IMR-90 (cell line): Measurements from ENCODE around the gene IL24. TPM values are rescaled to one million over a fixed set of nuclear protein-coding genes. Genes with fewer than 3 reads are reported as not detected.

Experiments
- ATAC-seq: fragments of 200-7000 bp; cut with Tn5 transposase; 2 replicates; pipeline ENCODE4 v1.9.1; 2020; ENCODE audit warnings: low read depth, mild to moderate bottlenecking, moderate library complexity
- BruUV-seq: library from RNA; stranded (reverse); fragments of 400-500 nt; replicated peaks from 2 replicates; lab custom pipeline; 2021; lab: Mats Ljungman, UMichigan
- CTCF ChIA-PET: fragments of 300-600 bp; formaldehyde crosslinking; extraction: SDS; loops from one replicate; lab custom pipeline; 2021; ENCODE audit warnings: antibody characterized with exemption; lab: Yijun Ruan, JAX
- POLR2A ChIA-PET: fragments of 300-600 bp; sonication (Branson Sonifier 250); formaldehyde crosslinking; loops from one replicate; lab custom pipeline; 2022; ENCODE audit warnings: antibody characterized with exemption; ENCODE audit not compliant: unreplicated experiment; lab: Charles Lee
- DNase-seq: peaks from one replicate; pipeline ENCODE4 v3.0.0; 2013
- H2AFZ ChIP-seq: replicated peaks from 2 replicates; pipeline ENCODE3; 2013; ENCODE audit warnings: low read length, mild to moderate bottlenecking; ENCODE audit not compliant: poor library complexity
- H2AK5ac ChIP-seq: 2 replicates; pipeline ENCODE4 v1.6.1; 2013; ENCODE audit warnings: low read depth, low read length, inconsistent platforms
- H2AK9ac ChIP-seq: replicated peaks from 2 replicates; pipeline ENCODE3; 2013; ENCODE audit warnings: mild to moderate bottlenecking, low read depth, low read length, moderate library complexity; ENCODE audit not compliant: poor library complexity
- H2BK120ac ChIP-seq: 2 replicates; pipeline ENCODE4 v1.6.1; 2013; ENCODE audit warnings: low read depth, low read length, inconsistent platforms
- H2BK15ac ChIP-seq: 3 replicates; pipeline ENCODE4 v1.6.1; 2013; ENCODE audit warnings: low read depth, low read length, inconsistent platforms
- H2BK20ac ChIP-seq: 2 replicates; pipeline ENCODE4 v1.6.1; 2013; ENCODE audit warnings: low read depth, mild to moderate bottlenecking, inconsistent platforms, low read length, moderate library complexity
- H2BK5ac ChIP-seq: 2 replicates; pipeline ENCODE4 v1.6.1; 2013; ENCODE audit warnings: mild to moderate bottlenecking, low read depth, low read length, inconsistent platforms; ENCODE audit not compliant: poor library complexity, severe bottlenecking
- H3K14ac ChIP-seq: replicated peaks from 2 replicates; pipeline ENCODE4 v1.6.1; 2013; ENCODE audit warnings: low read depth, low read length, inconsistent platforms
- H3K18ac ChIP-seq: 2 replicates; pipeline ENCODE4 v1.6.1; 2013; ENCODE audit warnings: low read depth, low read length, control low read depth
- H3K23ac ChIP-seq: 2 replicates; pipeline ENCODE4 v1.6.1; 2013; ENCODE audit warnings: low read depth, low read length, inconsistent platforms
- H3K27ac ChIP-seq: 2 replicates; pipeline ENCODE4 v1.5.1; 2013; ENCODE audit warnings: mild to moderate bottlenecking, control low read depth, low read length; ENCODE audit not compliant: insufficient read depth
- H3K27me3 ChIP-seq: 2 replicates; pipeline ENCODE4 v1.6.1; 2013; ENCODE audit warnings: low read length; ENCODE audit not compliant: control insufficient read depth, insufficient read depth
- H3K36me3 ChIP-seq: 2 replicates; pipeline ENCODE4 v1.6.1; 2013; ENCODE audit warnings: low read length, mixed read lengths; ENCODE audit not compliant: control insufficient read depth, insufficient read depth
- H3K4ac ChIP-seq: 2 replicates; pipeline ENCODE4 v1.6.1; 2013; ENCODE audit warnings: low read depth, low read length, inconsistent platforms
- H3K4me1 ChIP-seq: 2 replicates; pipeline ENCODE4 v1.6.1; 2013; ENCODE audit warnings: low read length, mixed read lengths; ENCODE audit not compliant: control insufficient read depth, insufficient read depth
- H3K4me2 ChIP-seq: 2 replicates; pipeline ENCODE4 v1.6.1; 2013; ENCODE audit warnings: low read depth, mild to moderate bottlenecking, control low read depth, low read length, moderate library complexity
- H3K4me3 ChIP-seq: 2 replicates; pipeline ENCODE4 v1.5.1; 2013; ENCODE audit warnings: low read depth, mild to moderate bottlenecking, control low read depth, low read length, moderate library complexity; ENCODE audit not compliant: insufficient read depth
- H3K56ac ChIP-seq: 2 replicates; pipeline ENCODE4 v1.6.1; 2013; ENCODE audit warnings: low read length, inconsistent platforms; ENCODE audit not compliant: insufficient read depth; ENCODE audit errors: extremely low read depth
- H3K79me1 ChIP-seq, 2 experiments: 2 replicates each; pipeline ENCODE4 v1.6.1; 2013; ENCODE audit warnings: low read length in 2 of 2, inconsistent platforms in 1 of 2, low read depth in 1 of 2
- H3K9ac ChIP-seq: 2 replicates; pipeline ENCODE4 v1.6.1; 2013; ENCODE audit warnings: low read depth, low read length, control low read depth
- H3K9me1 ChIP-seq: 2 replicates; pipeline ENCODE4 v1.6.1; 2013; ENCODE audit warnings: low read length, inconsistent platforms; ENCODE audit not compliant: insufficient read depth
- H3K9me3 ChIP-seq: 2 replicates; pipeline ENCODE4 v1.6.1; 2013; ENCODE audit warnings: low read length; ENCODE audit not compliant: control insufficient read depth, insufficient read depth
- H4K20me1 ChIP-seq: 2 replicates; pipeline ENCODE4 v1.6.1; 2013; ENCODE audit warnings: low read length, inconsistent platforms; ENCODE audit not compliant: insufficient read depth
- H4K5ac ChIP-seq: 2 replicates; pipeline ENCODE4 v1.6.1; 2013; ENCODE audit warnings: mild to moderate bottlenecking, low read depth, low read length, control low read depth
- H4K8ac ChIP-seq, 2 experiments: 2 replicates each; pipeline ENCODE4 v1.6.1; 2013; ENCODE audit warnings: low read depth in 2 of 2, low read length in 2 of 2, control low read depth in 1 of 2, inconsistent platforms in 1 of 2
- H4K91ac ChIP-seq: 2 replicates; pipeline ENCODE4 v1.6.1; 2013; ENCODE audit warnings: low read depth, low read length, inconsistent platforms; ENCODE audit not compliant: insufficient read depth
- BHLHE40 ChIP-seq: fragments of 150-350 bp; IDR thresholded peaks from 2 replicates; pipeline ENCODE4 v1.6.1; 2016; ENCODE audit warnings: mild to moderate bottlenecking, low read depth, low read length
- CEBPB ChIP-seq: IDR thresholded peaks from 2 replicates; pipeline ENCODE4 v1.6.1; 2012; ENCODE audit warnings: low read depth, low read length, improper control_type of control experiment
- ELK1 ChIP-seq: fragments of 150-350 bp; IDR thresholded peaks from 2 replicates; pipeline ENCODE4 v1.6.1; 2016; ENCODE audit warnings: low read depth, mild to moderate bottlenecking, low read length, moderate library complexity, borderline replicate concordance
- MAFK ChIP-seq: IDR thresholded peaks from 2 replicates; pipeline ENCODE4 v1.6.1; 2012; ENCODE audit warnings: low read depth, low read length, improper control_type of control experiment
- MAZ ChIP-seq: IDR thresholded peaks from 2 replicates; pipeline ENCODE4 v1.6.1; 2012; ENCODE audit warnings: low read depth, mild to moderate bottlenecking, low read length, improper control_type of control experiment, moderate library complexity, borderline replicate concordance
- MXI1 ChIP-seq: IDR thresholded peaks from 2 replicates; pipeline ENCODE4 v1.6.1; 2012; ENCODE audit warnings: low read depth, mild to moderate bottlenecking, low read length, moderate library complexity, borderline replicate concordance
- RCOR1 ChIP-seq: IDR thresholded peaks from 2 replicates; pipeline ENCODE4 v1.6.1; 2012; ENCODE audit warnings: mild to moderate bottlenecking, low read length, improper control_type of control experiment; ENCODE audit not compliant: insufficient replicate concordance
- dilution Hi-C: fragments of 300-500 bp; cut with HindIII; formaldehyde crosslinking; loops from one replicate; pipeline ENCODE4 v1.14.3; 2018; ENCODE audit warnings: low sequenced_read_pairs; ENCODE audit not compliant: unreplicated experiment
- in situ Hi-C: fragments of 300-500 bp; cut with MboI; formaldehyde crosslinking; loops from 3 replicates; pipeline ENCODE4 v1.14.3; 2019; ENCODE audit warnings: low sequenced_read_pairs, inconsistent platforms, mixed read lengths
- intact Hi-C: fragments of 100-400 bp; cut with micrococcal nuclease; formaldehyde crosslinking; loops from 2 replicates; pipeline ENCODE4 v1.10.0; 2022
- polyA plus RNA-seq, 3 experiments: library from polyadenylated mRNA; depleted of rRNA; stranded (reverse); fragments of >200 nt; gene quantifications; 2 replicates each; pipeline ENCODE4 v1.2.3, GENCODE V29; 2012; ENCODE audit warnings: low replicate concordance in 1 of 3
- total RNA-seq: library from RNA; depleted of rRNA; stranded (reverse); fragments of >200 nt; gene quantifications from 2 replicates; pipeline ENCODE4 v1.2.3, GENCODE V29; 2012

The IL24 gene
- total and polyA plus RNA-seq, 2 of the 4 experiments (the other 2 are of a cell fraction), result 0.12 to 0.18 TPM

GRCh38 chr1:206878456-206878855 lies 18.8 kb upstream of the IL24 start:
- no TSS peak for BruUV-seq
- Histone ChIP-seq H4K8ac (no peak overlapping the region), H3K9me1 (no peaks in the 10 kb centered on the region), H3K36me3 (no peaks in the 10 kb centered on the region), H3K4me2 (no peak overlapping the region), H2AFZ (no peak overlapping the region), H2BK5ac (no peak overlapping the region), H2BK15ac (no peak overlapping the region), H3K4ac (no peak overlapping the region), H3K23ac (no peak overlapping the region), H2AK9ac (no peak overlapping the region), H4K5ac (no peak overlapping the region), H3K56ac (no peak overlapping the region), H2BK120ac (no peak overlapping the region), H3K4me3 (no peak overlapping the region), H3K9ac (no peak overlapping the region), H4K20me1 (no peaks in the 10 kb centered on the region), H3K27ac (no peak overlapping the region), H3K27me3 (no peaks in the 10 kb centered on the region), H3K18ac (no peak overlapping the region), H3K14ac (no peak overlapping the region), H2AK5ac (no peak overlapping the region), H3K4me1 (no peaks in the 10 kb centered on the region), H3K79me1 (no peaks in the 10 kb centered on the region), H4K91ac (no peak overlapping the region), H3K9me3 (peaks cover 10% of the 10 kb centered on the region), H2BK20ac (no peak overlapping the region)
- dilution Hi-C loops (no loop called here), intact Hi-C loops (no loop called here), in situ Hi-C loops (no loop called here)
- ChIA-PET CTCF (no interaction called here), POLR2A (no interaction called here)
- ATAC-seq (no peak), DNase-seq (no peak)
- TF ChIP-seq MAFK, result no peak
- TF ChIP-seq CEBPB, result no peak
- TF ChIP-seq RCOR1, result no peak
- TF ChIP-seq ELK1, result no peak
- no peak for TF ChIP-seq BHLHE40
- TF ChIP-seq MXI1, result no peak
- no peak for TF ChIP-seq MAZ
